ENCODE results near the gene LAMA2.
A peak's percentile ranks its signal among the peaks of the same experiment; 100 is the strongest.

The LAMA2 gene

GRCh38 chr6:129120856-129121638 lies 238.1 kb downstream of the LAMA2 start:
- Histone ChIP-seq H3K4me3 (no peak overlapping the region), H3K27ac (peak overlapping the region; percentile 23 to 76)
- no peak for TF ChIP-seq CTCF (IDR thresholded peaks at IDR 0.05)
- no peak for DNase-seq (ENCODE audit: low spot score)

DNA sequence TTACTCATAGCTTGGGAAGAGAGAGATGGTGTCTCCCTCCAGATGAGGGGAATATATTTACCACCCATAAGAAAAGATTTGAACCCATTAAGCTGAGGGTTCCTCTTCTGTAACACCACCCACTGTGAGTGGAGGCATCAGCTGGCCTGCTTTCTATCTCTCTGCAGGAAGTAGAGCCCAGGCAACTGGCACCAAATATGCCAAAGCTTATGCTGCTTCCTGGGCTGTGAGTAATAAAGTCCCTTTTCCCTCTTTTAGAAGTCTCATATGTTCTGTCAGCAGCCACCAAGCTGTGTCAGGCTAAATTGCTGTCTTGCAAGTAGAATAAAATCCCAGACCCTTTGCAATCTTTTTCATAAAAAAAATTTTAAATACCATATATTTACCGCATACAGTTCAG lies 241.4 kb downstream of the LAMA2 start:
- TF ChIP-seq CTCF (IDR thresholded peaks at IDR 0.05), result no peak
- peak overlapping the region in 1 of 2 donors; percentile 20 for H3K27ac ChIP-seq
- DNase-seq (ENCODE audit: low spot score), result no peak
- H3K4me3 ChIP-seq, result no peak overlapping the region

GRCh38 chr6:129130106-129130505 lies 247.2 kb downstream of the LAMA2 start:
- Histone ChIP-seq H3K27ac (peak overlapping the region; percentile 77 to 83), H3K4me3 (no peak overlapping the region)
- TF ChIP-seq CTCF (IDR thresholded peaks at IDR 0.05), result no peak

DNA sequence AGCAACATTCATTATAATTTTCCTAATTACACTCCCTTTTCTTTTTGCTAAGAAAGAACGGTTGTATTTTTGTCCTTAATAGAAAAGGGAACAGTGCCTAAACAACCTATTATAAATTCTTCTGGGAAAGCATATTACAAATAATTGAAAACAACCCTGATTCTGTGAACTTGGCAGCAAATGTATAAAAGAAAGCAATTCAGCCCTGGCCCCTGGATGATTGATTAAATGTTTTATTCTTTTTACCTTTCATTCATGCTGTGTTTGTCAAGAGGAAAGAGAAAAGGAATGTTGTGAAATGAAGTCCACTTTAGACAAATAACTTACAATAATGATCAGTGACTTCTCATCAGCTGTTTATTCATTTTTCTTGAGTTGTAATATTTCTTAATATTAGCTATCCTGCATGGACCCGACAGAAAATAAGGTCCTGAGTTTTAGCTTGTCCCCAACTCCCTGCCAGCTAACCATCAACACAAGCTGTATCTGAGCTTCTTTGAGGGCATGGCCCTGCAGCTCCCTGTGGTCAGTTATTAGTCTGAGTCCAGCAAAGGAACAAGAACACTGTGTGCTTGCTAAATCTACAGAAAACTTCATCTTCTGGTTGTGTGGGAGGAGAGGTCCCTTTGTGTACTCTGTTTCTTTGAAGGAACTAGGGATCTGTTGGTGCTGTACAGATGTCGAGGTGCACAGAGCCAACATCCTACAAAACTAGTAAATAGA lies 248.2 kb downstream of the LAMA2 start:
- peak overlapping the region; percentile 77 to 83 for H3K27ac ChIP-seq
- no peak for TF ChIP-seq CTCF (IDR thresholded peaks at IDR 0.05)
- DNase-seq (ENCODE audit: low spot score), result peak; percentile 81
- no peak overlapping the region for H3K4me3 ChIP-seq

More at GRCh38 chr6:129130106-129130505, 247.2 kb downstream of the LAMA2 start:
- no peak for DNase-seq (ENCODE audit: low spot score)

DNA sequence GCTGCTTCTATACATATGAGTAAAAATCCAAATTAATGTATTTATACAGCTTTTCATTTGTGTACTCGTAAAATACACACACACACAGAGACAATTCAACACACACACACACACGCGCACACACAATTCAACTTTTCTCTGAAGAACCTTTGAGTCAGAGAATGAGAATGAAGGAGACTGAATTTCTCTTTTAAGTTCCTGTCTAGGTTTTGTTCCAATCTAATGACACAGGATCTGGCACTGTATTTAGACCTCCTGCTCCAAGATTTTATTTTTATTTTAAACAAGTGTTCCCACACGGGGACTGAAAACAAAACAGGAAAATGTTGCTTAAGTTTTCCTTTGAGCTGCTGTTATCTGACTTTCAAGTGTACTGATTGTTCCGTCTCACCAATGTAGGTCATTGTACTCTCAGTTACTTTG lies 250.8 kb downstream of the LAMA2 start:
- no peak for DNase-seq (ENCODE audit: low spot score)
- H3K4me3 ChIP-seq, result no peak overlapping the region
- no peak for TF ChIP-seq CTCF (IDR thresholded peaks at IDR 0.05)
- H3K27ac ChIP-seq, result peak overlapping the region; percentile 73 to 83

- TF ChIP-seq CTCF (IDR thresholded peaks at IDR 0.05), result no peak
- DNase-seq (ENCODE audit: low spot score), result no peak
- Histone ChIP-seq H3K4me3 (no peak overlapping the region), H3K27ac (peak overlapping the region; percentile 73 to 86)
Observed at GRCh38 chr6:129134535-129134934, 251.6 kb downstream of the LAMA2 start.

Measured in coronary artery (tissue), 2 donors.